Nephron progenitor cell (in vitro differentiated cells): ENCODE results near the gene CDC37L1.

ENCODE experiments used
- DNase-seq: peaks from one replicate; pipeline ENCODE4 v3.0.0; 2021
- H3K27ac Mint-ChIP-seq: 2 replicates; pipeline ENCODE4 v1.8.0; 2021; ENCODE audit warnings: mild to moderate bottlenecking, moderate library complexity, mixed read lengths
- H3K27me3 Mint-ChIP-seq: 2 replicates; pipeline ENCODE4 v1.8.0; 2021; ENCODE audit warnings: mild to moderate bottlenecking, low read depth, mixed read lengths; ENCODE audit not compliant: poor library complexity
- H3K36me3 Mint-ChIP-seq: 2 replicates; pipeline ENCODE4 v1.8.0; 2021; ENCODE audit warnings: low read depth, mixed read lengths
- H3K4me1 Mint-ChIP-seq: 2 replicates; pipeline ENCODE4 v1.8.0; 2021; ENCODE audit warnings: mixed read lengths
- H3K4me3 Mint-ChIP-seq: 2 replicates; pipeline ENCODE4 v1.8.0; 2021; ENCODE audit warnings: mild to moderate bottlenecking, moderate library complexity, mixed read lengths
- H3K9me3 Mint-ChIP-seq: 2 replicates; pipeline ENCODE4 v1.8.0; 2021; ENCODE audit warnings: mild to moderate bottlenecking, moderate library complexity, mixed read lengths
- CTCF ChIP-seq: fragments of 200-600 bp; sonication (generic); IDR thresholded peaks from 2 replicates; pipeline ENCODE4 v1.5.0; 2021; ENCODE audit warnings: antibody characterized with exemption

The CDC37L1 gene

GRCh38 chr9:4755026-4755609 is 75.7 kb downstream of the CDC37L1 start:
- Mint-ChIP-seq H3K4me1 (peaks cover 17% of the 10 kb centered on the region), H3K9me3 (no peaks in the 10 kb centered on the region), H3K27ac (no peak overlapping the region), H3K27me3 (peaks cover 9% of the 10 kb centered on the region), H3K4me3 (no peak overlapping the region), H3K36me3 (no peaks in the 10 kb centered on the region)
- DNase-seq = no peak
- no peak for TF ChIP-seq CTCF

GRCh38 chr9:4756420-4756819 is 77.1 kb downstream of the CDC37L1 start:
- Mint-ChIP-seq H3K9me3 (no peaks in the 10 kb centered on the region), H3K4me1 (peaks cover 17% of the 10 kb centered on the region), H3K27ac (no peak overlapping the region), H3K36me3 (no peaks in the 10 kb centered on the region), H3K4me3 (no peak overlapping the region), H3K27me3 (peaks cover 14% of the 10 kb centered on the region)
- DNase-seq = no peak
- no peak for TF ChIP-seq CTCF
